Hepatic stellate cell (primary cell): ENCODE data around the gene CAMK4.

ENCODE experiments used
- DNase-seq: peaks from one replicate; pipeline ENCODE4 v3.0.0; 2011; ENCODE audit warnings: low spot score

The CAMK4 gene

DNA sequence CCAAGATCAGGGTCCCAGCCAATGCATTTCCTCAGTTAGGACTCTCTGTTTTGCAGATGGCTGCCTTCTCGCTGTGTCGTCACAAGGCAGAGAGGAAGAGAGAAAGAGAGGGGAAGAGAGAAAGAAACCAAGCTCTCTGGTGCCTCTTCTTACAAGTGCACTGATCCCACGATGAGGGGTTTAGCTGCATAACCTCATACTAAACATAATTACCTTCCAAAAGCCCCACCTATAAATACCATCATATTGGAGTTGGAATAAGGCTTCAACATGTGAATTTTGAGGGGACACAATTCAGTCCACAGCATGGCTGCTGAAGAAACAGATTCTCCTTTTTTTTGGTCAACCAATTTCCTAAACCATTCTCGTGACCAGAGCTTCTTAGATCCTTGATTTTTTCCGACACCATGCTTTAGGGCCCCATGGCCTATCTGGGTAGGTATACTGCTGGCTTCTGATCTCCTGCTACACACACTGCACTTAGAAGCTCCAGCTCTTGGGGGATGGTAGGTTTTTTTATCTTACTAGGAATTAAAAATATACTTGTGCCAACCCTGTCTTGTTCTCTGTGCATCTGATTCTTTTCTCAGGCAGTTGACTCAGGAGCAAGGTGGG, 5.1 kb downstream of the CAMK4 start:
- no peak for DNase-seq

- DNase-seq: no peak
These were observed 6.0 kb downstream of the CAMK4 start for GRCh38 chr5:111229871-111230810.

DNA sequence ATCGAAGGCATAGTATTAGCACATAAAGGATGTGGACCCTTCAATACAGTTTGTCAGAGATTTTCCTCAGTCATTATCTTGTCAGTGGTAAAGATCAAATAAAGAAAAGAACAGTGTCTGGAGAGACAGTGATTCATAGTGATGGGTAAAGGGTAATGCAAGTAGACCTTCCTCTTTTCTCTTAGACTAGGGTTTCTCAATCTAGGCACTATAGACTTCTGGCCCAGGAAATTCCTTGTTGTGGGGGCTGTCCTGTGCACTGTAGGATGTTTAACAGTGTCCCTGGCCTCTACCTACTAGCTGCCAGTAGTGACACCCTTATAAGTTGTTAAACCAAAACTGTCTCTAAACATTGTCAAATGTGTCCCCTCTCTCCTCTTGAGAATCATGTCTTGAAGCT, 6.9 kb downstream of the CAMK4 start:
- DNase-seq: no peak

DNA sequence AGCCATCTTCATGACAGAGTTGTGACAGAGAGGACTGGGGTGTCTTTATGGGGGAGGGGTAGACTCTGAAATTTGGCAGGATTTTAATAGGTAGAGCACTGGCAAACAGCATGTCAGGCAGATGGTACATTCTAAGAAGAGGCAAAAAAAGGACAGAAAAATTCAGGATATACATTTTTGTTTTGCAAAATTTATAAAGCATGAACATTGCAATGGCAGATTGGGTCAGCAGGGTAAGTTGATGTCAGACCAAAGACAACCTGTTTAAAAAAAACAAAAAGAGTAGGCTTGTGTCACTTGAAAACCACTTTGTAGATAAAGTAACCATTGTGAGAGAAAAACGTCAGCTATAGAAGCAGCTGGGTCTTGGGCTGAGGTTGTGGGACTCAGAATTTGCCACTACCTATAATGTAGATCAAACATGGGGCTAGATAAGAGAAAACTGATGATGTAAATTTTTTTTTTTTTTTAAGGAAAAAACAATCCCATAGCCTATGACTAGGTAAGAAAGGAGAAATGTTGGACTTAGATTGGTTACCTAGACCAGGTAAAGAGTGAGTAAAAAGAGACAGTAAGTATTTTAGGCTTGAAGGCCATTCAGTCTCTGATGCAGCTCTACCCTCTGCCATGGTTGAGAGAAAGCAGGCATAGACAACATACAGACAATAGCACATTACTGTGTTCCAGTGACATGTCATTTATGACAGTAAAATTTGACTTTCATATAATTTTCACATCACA, 8.3 kb downstream of the CAMK4 start:
- no peak for DNase-seq

GRCh38 chr5:111233052-111233374, 8.8 kb downstream of the CAMK4 start:
- DNase-seq: no peak

DNA sequence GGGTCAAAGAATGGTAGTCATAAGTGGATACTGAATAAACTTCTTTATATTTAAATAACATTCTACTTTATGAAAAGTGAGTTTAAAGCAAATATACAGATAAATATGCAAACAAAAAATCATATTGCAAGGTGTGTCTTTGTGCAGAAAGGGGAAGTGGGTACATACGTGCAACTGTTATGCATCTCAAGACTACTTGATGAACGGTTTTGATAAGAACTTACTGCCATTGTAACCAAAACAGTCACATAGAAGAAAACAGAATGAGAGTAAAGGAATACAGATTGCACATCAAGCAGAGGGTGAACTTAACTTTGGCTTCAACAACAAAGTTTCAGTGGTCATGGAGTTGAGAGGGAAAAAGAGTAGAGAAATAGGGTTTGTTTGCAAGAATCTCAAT, 9.9 kb downstream of the CAMK4 start:
- DNase-seq: no peak

DNA sequence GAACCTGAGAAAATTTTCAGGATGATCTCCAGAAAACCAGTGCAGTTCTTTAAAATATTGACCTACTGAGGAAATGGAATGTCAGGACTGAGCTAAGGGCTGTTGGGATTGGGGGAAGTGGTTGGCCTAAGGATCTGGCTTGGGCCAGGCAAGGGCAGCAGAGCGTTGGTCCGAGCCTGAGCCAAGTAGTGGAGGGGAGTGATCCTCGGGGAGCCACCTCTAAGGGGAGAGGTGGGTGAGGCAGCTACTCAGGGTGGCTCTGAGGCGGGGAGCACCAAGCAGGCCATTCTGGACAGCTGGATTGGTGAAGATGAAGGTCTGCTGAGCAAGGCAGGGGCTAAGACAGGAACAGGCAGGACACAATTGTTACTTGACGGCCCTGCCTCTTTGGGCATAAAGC, 11.5 kb downstream of the CAMK4 start:
- DNase-seq: no peak

DNA sequence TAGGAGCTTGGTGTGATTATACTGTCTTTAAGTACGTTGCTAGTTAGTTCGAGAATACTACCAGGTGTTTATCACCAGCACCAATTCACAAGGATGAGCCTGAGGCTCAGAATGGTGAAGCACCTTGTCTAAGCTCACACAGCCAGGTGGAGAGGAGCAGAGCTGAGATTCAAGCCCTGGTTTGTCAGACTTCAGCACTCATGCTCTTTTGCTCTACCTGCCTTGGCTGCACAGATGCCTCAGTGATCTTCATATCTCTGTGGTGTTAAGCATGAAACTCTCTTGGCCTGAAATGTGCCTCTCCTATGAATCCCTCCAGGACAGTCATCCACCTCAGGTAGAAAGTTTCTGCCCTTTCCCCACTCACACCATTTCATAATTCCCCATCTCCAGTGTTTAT, 12.2 kb downstream of the CAMK4 start:
- no peak for DNase-seq

DNA sequence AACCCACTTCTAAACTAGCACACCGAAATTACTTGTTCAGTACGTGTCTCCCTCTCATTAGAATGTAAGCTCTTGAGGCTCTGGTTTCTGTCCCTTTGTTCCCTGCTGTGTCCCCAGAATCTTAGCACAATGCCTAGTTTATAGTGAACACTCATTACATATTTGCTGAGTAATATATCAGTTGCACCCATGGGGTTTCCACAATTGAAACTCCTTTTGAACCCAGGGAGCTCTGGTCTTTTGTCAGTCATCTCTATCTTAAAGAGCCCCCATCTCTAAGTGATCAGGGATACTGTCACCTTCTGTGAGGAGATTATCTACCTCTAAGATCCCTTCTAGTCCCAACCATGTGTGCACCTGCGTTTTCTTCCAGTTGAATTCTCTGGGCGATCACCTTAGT, 12.8 kb downstream of the CAMK4 start:
- no peak for DNase-seq

DNA sequence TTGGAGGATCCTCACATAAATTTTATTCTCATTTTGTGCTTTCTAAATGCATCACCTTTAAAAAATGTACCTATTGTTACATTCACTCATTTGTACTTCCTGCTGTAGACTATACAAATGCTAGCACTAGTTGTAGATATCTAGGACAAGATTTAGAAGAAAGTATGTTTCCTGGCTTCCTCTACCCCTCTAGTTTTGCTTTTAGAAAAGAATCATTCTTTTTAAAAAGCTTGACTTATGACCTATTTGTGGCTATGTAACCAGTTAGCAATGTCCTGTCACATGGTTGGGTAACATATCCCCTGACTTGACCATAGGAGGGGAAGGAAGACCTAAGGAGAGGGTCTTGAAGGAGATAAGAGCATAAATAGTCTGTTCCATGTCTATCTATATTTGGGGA, 13.3 kb downstream of the CAMK4 start:
- DNase-seq: no peak

DNA sequence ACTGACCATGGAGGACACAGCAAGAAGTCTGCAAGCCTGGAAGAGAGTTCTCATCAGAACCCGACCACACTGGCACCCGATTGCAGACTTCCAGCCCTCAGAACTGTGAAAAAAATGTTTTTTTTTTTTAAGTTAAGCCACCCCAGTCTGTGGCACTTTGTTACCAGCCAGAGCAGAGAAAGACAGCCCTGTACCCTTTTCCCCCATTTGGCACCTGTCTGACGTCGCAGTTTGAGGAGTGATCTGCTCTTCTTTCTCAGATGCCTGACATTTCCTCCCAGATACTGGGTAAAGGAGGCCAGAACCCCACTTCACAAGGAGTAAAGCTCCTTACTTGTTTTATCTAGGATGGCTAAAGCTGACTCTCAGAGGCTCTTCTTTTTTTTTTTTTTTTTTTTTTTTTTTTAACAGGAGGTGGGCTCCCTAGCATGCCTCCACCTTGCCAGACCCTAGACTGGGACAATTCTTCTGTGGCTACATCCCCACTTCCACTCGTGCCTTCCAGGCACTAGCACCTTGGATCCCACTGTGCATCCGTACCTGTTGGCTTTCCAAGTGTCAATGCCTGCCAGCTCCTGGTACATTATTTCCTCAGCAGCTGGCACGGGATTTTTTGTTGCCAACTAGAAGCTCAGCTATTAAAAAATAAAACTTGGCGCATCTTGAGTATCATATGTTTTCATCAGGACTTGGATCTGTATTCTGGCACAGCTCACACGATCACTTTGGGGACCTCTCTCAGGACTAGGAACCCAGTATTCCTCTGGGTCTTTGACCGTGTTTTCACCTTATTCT, 14.4 kb downstream of the CAMK4 start:
- DNase-seq: no peak

- DNase-seq: no peak
These were observed 17.5 kb downstream of the CAMK4 start for GRCh38 chr5:111241696-111242095.

DNA sequence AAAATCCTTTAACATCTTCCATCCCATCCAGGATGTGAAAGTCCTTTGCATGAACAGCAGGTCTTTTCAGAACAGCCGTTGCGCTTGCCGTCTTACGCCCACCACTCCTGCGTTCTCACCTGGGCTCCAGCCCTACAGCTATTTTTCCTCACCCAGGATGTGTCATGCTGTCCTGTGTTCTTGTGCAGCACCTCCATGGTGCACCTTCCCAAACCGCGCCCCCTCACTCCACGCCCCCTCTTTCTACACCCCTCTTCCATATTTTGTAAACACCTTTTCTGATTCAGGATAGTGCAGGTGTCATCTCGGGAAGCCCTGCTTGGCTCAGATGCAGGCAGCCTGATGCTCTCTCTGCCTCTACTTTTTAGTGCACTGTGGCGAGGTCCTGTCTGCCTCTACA, 18.4 kb downstream of the CAMK4 start:
- no peak for DNase-seq

DNA sequence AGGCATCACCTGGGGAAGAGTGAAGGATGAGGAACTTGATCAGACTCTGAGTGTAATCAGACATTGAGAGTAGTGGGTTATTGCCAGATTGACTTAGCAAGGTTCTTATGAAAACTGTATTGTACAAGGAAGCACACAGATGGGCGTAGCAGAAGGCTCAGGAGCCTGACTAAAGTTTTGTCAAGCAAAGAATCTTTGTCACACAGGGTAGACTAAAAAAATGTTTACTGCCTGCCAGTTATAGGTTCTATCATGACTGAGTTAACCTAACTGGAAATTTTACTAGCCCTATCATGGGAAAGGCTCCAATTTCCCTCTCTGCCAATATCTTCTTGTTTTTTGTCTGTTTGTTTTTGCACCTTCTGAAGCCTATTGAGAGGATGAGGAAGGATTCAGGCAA, 19.1 kb downstream of the CAMK4 start:
- DNase-seq: no peak

DNA sequence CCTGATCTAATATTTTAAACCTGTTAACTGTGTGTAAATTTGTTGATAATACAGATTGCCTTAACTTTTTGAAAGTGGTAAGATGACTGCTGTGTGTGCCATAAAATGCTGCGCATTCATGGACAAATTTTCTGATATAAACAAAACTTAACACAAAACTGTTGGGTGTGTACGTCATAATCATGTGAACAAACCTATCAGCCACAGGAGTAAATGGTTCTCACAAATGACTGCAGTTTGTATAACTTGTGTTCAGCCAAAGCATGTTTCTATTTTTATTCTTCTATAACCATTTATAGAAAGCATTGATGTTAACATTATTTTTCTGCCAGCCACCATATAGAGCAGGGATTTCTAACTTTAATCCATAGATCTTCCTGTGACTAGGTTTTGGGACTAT, 21.5 kb downstream of the CAMK4 start:
- DNase-seq: no peak

GRCh38 chr5:111246459-111246858, 22.3 kb downstream of the CAMK4 start:
- DNase-seq: no peak

DNA sequence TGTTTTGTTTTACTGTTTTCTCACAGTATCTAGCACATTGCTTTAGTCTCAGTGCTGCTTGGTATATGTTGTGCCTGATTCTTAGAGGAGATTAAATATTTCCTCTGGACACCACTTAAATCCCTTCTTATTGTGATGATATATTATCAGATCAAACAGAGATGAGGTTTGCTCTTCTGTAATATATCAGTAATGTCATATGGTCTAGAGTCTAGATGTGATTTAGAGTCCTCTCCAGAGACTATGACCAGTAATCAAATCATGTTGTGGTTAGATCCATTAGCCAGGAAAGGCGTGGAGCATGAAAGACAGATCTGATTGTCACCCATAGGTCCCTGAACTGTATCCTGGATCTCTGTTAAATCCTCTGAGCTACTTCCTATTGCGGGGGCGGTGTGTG, 24.4 kb downstream of the CAMK4 start:
- DNase-seq: no peak

DNA sequence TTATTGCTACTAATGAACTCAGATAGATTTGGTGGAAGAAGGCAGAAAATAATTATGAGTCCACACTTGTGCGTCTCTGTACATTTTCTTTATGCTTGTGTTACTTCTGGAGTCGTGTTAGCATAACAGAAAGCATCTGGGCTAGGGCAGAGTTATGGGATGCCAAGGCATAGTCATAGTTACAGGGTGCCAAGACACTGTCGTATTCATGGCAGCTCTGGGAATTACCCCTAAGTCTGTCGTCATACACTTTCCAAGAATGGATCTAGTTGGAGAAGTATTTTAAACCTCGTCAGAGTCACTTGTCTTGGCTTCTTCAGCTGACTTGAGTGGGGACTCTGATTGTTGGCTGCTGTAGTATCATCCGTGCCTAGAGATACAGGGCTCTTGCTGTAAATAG, 27.7 kb downstream of the CAMK4 start:
- no peak for DNase-seq

GRCh38 chr5:111252799-111253545, 28.8 kb downstream of the CAMK4 start:
- no peak for DNase-seq

GRCh38 chr5:111254613-111255012, 30.4 kb downstream of the CAMK4 start:
- DNase-seq: no peak

- no peak for DNase-seq
These were observed 31.0 kb downstream of the CAMK4 start for GRCh38 chr5:111255169-111255568.

- DNase-seq: no peak
These were observed 31.9 kb downstream of the CAMK4 start for GRCh38 chr5:111256128-111256527.
